A673 (cell line): ENCODE data around the gene MDM4.

Source experiments
- EZH2 ChIP-seq: fragments of 200-600 bp; sonication (generic); IDR thresholded peaks from 2 replicates; pipeline ENCODE4 v1.6.1; 2017; ENCODE audit warnings: borderline replicate concordance, low read depth, mild to moderate bottlenecking, mixed read lengths, antibody characterized with exemption, low read length; ENCODE audit not compliant: poor library complexity, severe bottlenecking
- TF ChIP-seq, protein P1 (sequence below): fragments of 300-800, 200-600 bp; sonication (generic); conservative IDR thresholded peaks from 2 replicates; pipeline ENCODE4 v1.5.1; 2017; ENCODE audit warnings: low read depth, mild to moderate bottlenecking, antibody characterized with exemption, low read length, moderate library complexity, mixed read lengths

DNA sequence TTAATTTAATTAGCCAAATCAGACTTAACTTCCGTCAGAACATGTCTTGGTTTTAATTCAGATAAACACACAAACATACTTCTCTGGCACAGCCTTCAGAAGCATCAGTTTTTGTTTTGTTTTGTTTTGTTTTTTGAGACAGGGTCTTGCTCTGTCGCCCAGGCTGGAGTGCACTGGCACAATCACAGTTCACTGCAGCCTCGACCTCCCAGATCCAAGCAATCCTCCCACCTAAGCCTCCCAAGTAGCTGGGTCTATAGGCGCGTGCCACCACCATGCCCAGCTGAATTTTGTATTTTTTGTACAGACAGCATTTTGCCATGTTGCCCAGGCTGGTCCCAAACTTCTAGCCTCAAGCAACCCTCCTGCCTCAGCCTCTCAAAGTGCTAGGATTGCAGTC, 34.7 kb downstream of the MDM4 start:
- TF ChIP-seq, protein P1, sequence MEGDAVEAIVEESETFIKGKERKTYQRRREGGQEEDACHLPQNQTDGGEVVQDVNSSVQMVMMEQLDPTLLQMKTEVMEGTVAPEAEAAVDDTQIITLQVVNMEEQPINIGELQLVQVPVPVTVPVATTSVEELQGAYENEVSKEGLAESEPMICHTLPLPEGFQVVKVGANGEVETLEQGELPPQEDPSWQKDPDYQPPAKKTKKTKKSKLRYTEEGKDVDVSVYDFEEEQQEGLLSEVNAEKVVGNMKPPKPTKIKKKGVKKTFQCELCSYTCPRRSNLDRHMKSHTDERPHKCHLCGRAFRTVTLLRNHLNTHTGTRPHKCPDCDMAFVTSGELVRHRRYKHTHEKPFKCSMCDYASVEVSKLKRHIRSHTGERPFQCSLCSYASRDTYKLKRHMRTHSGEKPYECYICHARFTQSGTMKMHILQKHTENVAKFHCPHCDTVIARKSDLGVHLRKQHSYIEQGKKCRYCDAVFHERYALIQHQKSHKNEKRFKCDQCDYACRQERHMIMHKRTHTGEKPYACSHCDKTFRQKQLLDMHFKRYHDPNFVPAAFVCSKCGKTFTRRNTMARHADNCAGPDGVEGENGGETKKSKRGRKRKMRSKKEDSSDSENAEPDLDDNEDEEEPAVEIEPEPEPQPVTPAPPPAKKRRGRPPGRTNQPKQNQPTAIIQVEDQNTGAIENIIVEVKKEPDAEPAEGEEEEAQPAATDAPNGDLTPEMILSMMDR: no peak
- TF ChIP-seq EZH2: no peak
